Measurements from ENCODE around the gene NUP188.
A peak's percentile ranks its signal among the peaks of the same experiment; 100 is the strongest.

The NUP188 gene, protein sequence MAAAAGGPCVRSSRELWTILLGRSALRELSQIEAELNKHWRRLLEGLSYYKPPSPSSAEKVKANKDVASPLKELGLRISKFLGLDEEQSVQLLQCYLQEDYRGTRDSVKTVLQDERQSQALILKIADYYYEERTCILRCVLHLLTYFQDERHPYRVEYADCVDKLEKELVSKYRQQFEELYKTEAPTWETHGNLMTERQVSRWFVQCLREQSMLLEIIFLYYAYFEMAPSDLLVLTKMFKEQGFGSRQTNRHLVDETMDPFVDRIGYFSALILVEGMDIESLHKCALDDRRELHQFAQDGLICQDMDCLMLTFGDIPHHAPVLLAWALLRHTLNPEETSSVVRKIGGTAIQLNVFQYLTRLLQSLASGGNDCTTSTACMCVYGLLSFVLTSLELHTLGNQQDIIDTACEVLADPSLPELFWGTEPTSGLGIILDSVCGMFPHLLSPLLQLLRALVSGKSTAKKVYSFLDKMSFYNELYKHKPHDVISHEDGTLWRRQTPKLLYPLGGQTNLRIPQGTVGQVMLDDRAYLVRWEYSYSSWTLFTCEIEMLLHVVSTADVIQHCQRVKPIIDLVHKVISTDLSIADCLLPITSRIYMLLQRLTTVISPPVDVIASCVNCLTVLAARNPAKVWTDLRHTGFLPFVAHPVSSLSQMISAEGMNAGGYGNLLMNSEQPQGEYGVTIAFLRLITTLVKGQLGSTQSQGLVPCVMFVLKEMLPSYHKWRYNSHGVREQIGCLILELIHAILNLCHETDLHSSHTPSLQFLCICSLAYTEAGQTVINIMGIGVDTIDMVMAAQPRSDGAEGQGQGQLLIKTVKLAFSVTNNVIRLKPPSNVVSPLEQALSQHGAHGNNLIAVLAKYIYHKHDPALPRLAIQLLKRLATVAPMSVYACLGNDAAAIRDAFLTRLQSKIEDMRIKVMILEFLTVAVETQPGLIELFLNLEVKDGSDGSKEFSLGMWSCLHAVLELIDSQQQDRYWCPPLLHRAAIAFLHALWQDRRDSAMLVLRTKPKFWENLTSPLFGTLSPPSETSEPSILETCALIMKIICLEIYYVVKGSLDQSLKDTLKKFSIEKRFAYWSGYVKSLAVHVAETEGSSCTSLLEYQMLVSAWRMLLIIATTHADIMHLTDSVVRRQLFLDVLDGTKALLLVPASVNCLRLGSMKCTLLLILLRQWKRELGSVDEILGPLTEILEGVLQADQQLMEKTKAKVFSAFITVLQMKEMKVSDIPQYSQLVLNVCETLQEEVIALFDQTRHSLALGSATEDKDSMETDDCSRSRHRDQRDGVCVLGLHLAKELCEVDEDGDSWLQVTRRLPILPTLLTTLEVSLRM (N-terminal part only)

GRCh38 chr9:128947527-128948301 is at the start of gene NUP188, which contains the start of gene DOLK:
NUP188 (plus strand) TSS chr9:128947699; CDS start chr9:128947720, 21 bp downstream.
DOLK (minus strand) TSS chr9:128947603; CDS start chr9:128947303, 300 bp downstream.
- DNase-seq (ENCODE audit: low read depth in 3 of 3) = peak; percentile 95 to 99 (median 99)

DNA sequence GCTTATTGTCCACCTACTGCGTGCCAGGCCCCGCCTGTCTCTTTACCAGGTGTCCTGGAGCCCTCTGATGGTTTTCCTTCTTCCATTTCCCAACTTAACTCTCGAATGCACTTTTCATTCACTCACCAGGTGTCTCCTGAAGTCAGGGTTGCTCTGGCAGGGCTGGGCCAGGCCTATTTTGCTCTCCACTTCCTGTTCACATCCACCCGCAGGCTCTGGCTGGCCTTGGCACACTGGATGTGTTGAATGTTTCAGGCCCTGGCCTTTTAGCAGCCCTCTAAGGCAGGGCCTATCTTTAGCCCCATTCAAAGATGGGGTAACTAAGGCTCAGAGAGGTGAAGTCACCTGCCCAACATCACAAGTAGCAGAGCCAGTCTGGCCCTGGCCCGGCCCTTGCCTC is 49.1 kb upstream of the NUP188 start:
- DNase-seq (ENCODE audit: low read depth in 3 of 3) = no peak

- no peak for DNase-seq (ENCODE audit: low read depth in 3 of 3)
Observed at GRCh38 chr9:128898845-128899565, 48.5 kb upstream of the NUP188 start.

GRCh38 chr9:128899566-128900322 is 47.8 kb upstream of the NUP188 start:
- no peak for DNase-seq (ENCODE audit: low read depth in 3 of 3)

DNA sequence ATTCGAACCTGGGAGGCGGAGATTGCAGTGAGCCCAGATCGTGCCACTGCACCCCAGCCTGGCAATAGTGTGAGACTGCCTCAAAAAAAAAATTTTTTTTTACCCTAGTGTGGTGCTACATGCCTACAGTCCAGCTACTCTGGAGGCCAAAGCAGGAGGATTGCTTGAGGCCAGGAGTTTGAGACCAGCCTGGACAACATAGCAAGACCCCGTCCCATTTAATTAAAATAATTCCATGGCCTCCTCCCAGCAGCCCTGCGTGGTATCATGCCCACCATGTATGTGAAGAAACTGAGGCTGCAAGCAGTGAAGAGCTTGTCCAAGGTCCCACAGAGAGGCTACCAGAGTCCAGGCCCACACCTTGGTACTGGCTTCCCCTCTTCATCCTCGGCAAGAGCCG is 46.1 kb upstream of the NUP188 start:
- DNase-seq (ENCODE audit: low read depth in 3 of 3) = no peak

DNA sequence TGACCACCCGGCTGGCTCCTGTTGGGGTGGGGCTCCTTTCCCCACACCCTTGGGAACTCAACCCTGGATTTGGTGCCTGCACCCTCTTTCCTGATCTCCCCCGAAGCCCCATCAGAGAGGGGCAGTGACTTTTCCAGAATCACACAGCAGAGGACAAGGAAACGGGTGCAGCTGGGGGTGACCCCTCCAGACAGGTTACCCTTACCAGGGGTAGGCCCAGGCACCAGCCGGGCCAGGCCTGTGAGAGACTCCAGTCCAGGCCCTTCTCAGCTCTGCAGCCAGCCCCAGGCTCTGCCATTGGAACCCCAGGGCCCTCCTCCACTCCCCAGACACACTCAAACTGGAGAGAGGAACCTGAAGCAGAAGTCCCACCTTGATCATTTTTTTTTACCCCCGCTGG is 45.7 kb upstream of the NUP188 start:
- no peak for DNase-seq (ENCODE audit: low read depth in 3 of 3)

GRCh38 chr9:128902351-128903078 is 45.0 kb upstream of the NUP188 start:
- DNase-seq (ENCODE audit: low read depth in 3 of 3) = peak; percentile 55 to 74 (median 73)

GRCh38 chr9:128903079-128903461 is 44.4 kb upstream of the NUP188 start:
- DNase-seq (ENCODE audit: low read depth in 3 of 3) = no peak

DNA sequence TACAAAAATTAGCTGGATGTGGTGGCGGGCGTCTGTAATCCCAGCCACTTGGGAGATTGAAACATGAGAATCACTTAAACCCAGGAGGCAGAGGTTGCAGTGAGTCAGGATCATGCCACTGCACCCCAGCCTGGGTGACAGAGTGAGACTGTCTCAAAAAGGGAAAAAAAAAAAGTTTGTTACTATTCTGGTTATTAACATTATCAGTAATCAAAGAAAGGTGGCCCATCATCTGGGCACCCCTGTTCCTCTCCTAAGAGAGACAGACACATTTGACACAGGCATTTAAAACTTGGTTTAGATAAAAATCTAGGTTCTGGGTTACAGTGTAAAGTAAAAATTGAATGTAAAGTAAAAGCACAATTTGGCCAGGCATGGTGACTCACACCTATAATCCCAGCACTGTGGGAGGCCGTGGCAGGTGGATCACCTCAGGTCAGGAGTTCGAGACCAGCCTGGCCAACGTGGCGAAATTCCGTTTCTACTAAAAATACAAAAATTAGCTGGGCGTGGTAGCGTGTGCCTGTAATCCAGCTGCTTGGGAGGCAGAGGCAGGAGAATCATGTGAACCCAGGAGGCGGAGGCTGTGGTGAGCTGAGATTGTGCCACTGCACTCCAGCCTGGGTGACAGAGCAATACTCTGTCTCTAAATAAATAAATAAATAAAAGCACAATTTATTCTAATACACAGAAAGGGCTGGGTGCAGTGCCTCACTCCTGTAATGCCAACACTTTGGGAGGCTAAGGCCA is 43.5 kb upstream of the NUP188 start:
- DNase-seq (ENCODE audit: low read depth in 3 of 3) = no peak

DNA sequence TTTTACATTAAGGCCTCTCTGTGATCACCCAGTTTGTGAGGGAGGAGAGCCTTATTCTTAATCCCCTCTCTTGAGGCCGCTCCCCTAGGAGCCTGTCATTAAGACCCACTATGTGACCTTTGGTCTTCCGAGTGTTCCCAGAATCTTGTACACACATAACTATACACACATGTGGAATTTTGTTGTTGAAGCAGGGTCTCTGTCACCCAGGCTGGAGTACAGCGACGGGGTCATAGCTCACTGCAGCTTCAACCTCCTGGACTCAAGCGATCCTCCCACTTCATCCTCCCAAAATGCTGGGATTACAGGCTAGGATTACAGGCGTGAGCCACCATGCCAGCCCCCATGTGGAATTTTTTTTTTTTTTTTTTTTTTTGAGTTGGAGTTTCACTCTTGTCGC is 41.5 kb upstream of the NUP188 start:
- no peak for DNase-seq (ENCODE audit: low read depth in 3 of 3)

GRCh38 chr9:128906741-128907140 is 40.8 kb upstream of the NUP188 start:
- DNase-seq (ENCODE audit: low read depth in 3 of 3) = no peak

GRCh38 chr9:128908372-128908771 is 39.1 kb upstream of the NUP188 start:
- DNase-seq (ENCODE audit: low read depth in 3 of 3) = no peak

DNA sequence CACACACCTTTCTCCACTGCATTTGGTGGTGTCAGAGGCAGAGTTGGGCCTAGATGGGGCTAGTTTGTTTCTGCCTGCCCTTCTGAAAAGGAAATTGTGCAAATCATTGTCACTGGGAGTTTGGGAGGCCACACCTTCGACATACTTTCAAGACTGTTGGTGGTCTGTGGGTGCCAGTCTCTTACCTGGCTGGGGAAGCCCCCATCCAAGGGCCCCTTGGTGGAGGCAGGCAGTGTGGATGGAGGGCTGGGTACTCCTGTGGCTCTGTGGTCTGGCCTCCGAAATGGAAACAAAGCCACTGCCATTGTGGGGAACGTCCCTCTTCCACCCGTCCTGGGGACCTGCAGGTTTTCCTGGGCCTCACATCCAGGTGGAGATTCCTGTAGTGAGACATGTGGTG is 37.6 kb upstream of the NUP188 start:
- DNase-seq (ENCODE audit: low read depth in 3 of 3) = no peak

DNA sequence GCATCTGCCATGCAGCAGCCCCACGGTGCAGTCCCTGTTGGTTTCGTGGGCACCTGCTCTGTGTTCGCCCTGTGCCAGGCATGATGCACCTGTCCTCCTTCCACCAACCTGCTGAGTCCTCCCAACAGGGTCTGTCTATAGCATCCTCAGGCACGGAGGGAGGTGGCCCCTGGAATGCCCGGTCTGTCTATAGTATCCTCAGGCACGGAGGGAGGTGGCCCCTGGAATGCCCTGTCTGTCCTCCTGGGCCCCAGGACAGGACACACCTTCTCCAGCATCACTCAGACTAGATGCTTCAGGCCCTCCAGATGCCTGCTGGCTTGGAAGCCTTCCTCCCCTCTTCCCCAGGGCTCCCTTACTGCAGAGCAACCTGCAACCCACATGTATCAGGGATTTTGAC is 36.6 kb upstream of the NUP188 start:
- DNase-seq (ENCODE audit: low read depth in 3 of 3) = no peak

- DNase-seq (ENCODE audit: low read depth in 3 of 3) = no peak
Observed at GRCh38 chr9:128911529-128912035, 35.9 kb upstream of the NUP188 start.

DNA sequence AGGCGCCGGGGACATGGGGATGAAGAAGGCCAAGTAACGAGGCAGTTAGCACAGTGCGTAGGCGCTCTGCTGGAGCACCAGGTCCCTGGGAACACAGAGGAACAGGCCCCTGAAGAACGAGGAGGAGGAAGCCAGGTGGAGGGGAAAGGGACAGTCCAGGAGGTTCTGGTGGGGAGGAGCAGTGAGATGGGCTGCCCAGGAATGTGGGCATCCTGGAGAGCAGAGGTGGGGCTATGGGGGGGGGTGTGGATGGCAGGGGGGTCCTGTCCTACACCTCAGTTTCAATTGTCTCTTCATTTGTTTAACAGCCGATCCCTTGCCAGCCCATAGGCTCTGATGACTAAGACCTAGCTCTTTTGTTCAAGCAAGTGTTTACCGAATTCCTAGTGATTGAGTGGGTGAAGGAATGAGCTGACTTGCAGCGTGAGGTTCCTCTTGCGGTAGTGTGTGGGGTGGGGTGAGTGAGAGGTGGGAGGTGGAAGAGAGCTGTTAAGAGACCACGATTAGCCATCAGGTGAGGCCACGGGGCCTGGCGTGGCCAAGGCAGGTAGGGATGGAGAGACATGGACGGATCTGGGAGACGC is 35.1 kb upstream of the NUP188 start:
- peak in 1 of 3 donors; percentile 18 for DNase-seq (ENCODE audit: low read depth in 3 of 3)

GRCh38 chr9:128913048-128913900 is 34.2 kb upstream of the NUP188 start:
- DNase-seq (ENCODE audit: low read depth in 3 of 3) = no peak
